Cardiac septum (tissue), 1 donor: ENCODE data around the gene CLTC. TPM values are rescaled to one million over a fixed set of nuclear protein-coding genes. Genes with fewer than 3 reads are reported as not detected.
A peak's percentile ranks its signal among the peaks of the same experiment; 100 is the strongest.
"Not testable (repeated sequence)": the region's sequence is repeated elsewhere in the genome, so short reads cannot be mapped to it uniquely, and the experiment has no call there.

Experiments
- DNase-seq: peaks from one replicate; pipeline ENCODE4 v3.0.0-alpha.2; 2020; ENCODE audit warnings: low spot score
- intact Hi-C: fragments of 100-400 bp; cut with DNase I; formaldehyde crosslinking; loops from one replicate; pipeline ENCODE4 v1.14.0; 2022
- long read RNA-seq: library from polyadenylated mRNA; unstranded; transcript quantifications from one replicate; pipeline ENCODE4 v2.0.0, GENCODE V29; 2021
- total RNA-seq: library from RNA; stranded (reverse); fragmentation: NEBNext Ultra II Directional; extraction: Animal tissue kit (Norgen Biotek cat#: 25700); gene quantifications from one replicate; pipeline ENCODE4 v1.2.1, GENCODE V29; 2021
- donor health status: DM: no; HTN: no; CAD: no.

CLTC gene
- total RNA-seq, result 204 TPM
- long read RNA-seq, full-length matches to known transcripts, result 11 of 90 reads
- long read RNA-seq, partial matches to known transcripts, result 43 of 90 reads
- long read RNA-seq, other reads (novel, unspliced or antisense), result 36 of 90 reads

- intact Hi-C loops, result loop anchor here (2.0 to 10.0 kb wide), 2 partner anchors 55 to 87 kb away; partner anchors contain the start of genes DHX40, PTRH2 and VMP1
- peak; percentile 97 for DNase-seq
Observed at GRCh38 chr17:59619298-59620063, at the start of gene CLTC. CLTC (plus strand) TSS chr17:59619895; CDS start chr17:59620132, 237 bp downstream.

DNA sequence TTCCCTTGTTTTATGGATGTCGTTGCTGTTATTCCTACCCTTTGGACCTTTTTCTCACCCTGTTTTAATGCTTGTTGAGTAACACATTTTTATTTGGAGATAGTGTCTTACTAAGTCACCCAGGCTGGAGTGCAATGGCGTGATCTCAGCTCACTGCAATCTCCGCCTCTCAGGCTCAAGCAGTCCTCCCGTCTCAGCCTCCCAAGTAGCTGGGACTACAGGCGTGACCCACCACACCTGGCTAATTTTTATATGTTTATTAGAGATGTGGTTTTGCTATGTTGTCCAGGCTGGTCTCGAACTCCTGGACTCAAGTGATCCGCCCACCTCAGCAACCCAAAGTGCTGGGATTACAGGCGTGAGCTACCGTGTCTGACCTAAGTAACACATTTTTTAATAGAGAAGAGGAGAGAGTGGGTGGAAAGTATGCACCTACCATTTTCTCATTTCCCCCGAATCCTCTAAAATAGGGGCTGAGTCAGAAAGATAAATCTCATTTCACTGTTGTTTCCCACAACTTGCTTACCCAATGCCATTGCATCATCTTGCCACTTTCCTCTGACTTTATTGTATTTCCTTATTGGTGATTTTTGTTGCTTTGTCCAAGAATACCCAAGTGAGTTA is 47.3 kb upstream of the CLTC start:
- intact Hi-C loops, result no loop called here
- no peak for DNase-seq

- intact Hi-C loops, DNase-seq: not testable (repeated sequence)
Observed at GRCh38 chr17:59584168-59584567, 35.5 kb upstream of the CLTC start.

GRCh38 chr17:59600169-59600568 is 19.5 kb upstream of the CLTC start:
- intact Hi-C loops, result no loop called here
- DNase-seq, result no peak

- DNase-seq, result no peak
- intact Hi-C loops, result no loop called here
Observed at GRCh38 chr17:59601130-59601529, 18.6 kb upstream of the CLTC start.

DNA sequence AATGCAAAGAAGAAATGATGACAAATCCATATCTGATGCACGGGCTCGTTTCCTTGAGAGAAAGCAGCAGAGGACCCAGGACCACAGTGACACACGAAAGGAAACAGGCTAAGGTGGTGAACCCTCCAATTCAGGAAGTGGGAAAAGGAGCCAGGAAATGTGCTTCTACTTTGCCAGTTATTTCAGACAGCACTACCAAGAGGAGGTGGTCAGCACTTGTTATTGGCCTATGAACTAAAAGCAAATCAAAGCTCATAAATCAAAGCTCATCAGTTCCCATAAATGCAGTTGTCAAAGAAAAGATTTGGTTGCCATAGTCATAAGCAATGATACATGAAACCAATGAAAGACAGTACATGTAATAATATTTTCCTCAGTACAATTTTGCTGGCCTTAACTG is 12.6 kb upstream of the CLTC start:
- DNase-seq, result no peak
- intact Hi-C loops, result no loop called here

DNA sequence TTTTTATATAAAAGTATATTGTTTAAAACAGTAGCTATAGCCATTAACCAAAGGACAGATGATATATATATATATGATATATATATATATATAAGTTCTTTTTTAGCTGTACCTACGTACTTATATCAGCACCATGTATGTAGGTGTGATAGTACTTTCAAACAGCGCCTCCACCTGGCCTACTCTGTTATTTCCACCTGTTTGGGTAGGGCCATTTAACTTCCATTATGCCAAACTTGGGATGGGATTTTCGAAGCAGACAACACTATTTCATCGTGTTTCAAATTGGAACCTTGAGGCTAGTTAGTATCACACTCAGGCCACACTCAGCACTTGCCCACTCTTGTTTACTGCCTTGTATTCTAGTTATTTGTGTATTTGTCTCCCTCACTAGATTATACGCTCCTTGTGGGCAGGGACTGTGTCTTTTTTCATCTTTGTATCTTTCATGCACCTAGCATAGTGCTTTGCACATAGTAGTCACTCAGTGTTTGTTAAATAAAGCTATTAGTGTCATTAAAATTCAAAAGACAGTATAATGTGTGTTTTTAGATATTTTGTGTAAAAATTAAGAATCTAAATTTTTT is 11.8 kb upstream of the CLTC start:
- DNase-seq, result no peak
- intact Hi-C loops, result no loop called here

GRCh38 chr17:59611503-59611902 is 8.2 kb upstream of the CLTC start:
- DNase-seq, result no peak
- intact Hi-C loops, result loop anchor here (10.0 kb wide), 1 partner anchor 47 kb away; the partner anchor contains the start of gene DHX40

- intact Hi-C loops, result loop anchor here (10.0 kb wide), 1 partner anchor 52 kb away; the partner anchor contains the start of gene DHX40
Observed at GRCh38 chr17:59616253-59616920, 3.3 kb upstream of the CLTC start.

GRCh38 chr17:59617156-59617732 is 2.5 kb upstream of the CLTC start:
- intact Hi-C loops, result loop anchor here (10.0 kb wide), 1 partner anchor 52 kb away; the partner anchor contains the start of gene DHX40
- no peak for DNase-seq

More at GRCh38 chr17:59616253-59616920, 3.3 kb upstream of the CLTC start:
- no peak for DNase-seq

DNA sequence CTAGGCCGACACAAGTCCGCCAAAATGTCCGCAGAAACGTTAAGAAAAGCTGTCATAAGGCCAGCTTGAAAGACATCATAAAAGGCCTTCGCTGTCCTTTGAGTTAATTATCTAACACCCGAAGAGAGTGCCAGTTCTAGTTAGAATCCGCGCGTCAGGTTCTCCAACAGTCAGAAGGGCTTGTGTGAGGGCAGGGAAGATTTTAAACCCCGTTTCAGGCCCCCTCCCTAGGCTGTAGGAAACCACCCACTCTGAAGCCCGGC is 729 bp upstream of the CLTC start:
- no peak for DNase-seq
- intact Hi-C loops, result loop anchor here (2.0 to 10.0 kb wide), 2 partner anchors 54 to 88 kb away; partner anchors contain the start of genes DHX40, PTRH2 and VMP1

DNA sequence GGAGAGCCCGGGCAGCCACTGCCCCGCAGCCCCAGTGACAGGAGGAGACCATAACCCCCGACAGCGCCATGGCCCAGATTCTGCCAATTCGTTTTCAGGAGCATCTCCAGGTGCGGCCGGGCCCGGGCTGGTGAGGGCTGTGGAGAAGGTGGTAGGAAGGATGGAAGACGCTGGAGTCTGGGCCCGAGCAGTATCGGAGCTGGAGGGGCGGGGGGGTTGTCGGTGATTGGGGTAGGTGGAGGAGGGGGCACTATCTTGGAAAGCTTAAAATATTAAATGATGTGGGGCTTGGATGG is 317 bp downstream of the CLTC start:
- intact Hi-C loops, result no loop called here
- no peak for DNase-seq

GRCh38 chr17:59620518-59621259 is 994 bp downstream of the CLTC start:
- DNase-seq, result no peak
- intact Hi-C loops, result no loop called here

DNA sequence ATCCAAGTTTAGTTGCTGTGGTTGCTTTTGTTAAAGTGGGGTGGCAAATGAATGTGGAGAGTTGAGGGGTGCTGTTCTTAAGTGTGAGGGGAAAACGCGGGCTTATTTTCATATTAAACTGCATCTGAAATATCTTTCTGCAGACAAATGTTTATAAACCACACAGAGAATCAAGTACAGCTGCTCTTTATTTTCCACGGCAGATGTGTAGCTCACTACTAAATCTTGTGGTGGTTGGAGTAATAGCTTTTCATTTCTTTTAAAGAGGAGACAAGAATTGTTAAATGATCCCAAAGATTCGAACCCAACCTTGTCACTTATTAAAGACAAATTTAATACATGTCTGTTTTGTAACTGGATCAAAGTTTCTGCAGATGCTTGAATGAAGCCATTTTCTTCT is 2.1 kb downstream of the CLTC start:
- intact Hi-C loops, result no loop called here
- no peak for DNase-seq

DNA sequence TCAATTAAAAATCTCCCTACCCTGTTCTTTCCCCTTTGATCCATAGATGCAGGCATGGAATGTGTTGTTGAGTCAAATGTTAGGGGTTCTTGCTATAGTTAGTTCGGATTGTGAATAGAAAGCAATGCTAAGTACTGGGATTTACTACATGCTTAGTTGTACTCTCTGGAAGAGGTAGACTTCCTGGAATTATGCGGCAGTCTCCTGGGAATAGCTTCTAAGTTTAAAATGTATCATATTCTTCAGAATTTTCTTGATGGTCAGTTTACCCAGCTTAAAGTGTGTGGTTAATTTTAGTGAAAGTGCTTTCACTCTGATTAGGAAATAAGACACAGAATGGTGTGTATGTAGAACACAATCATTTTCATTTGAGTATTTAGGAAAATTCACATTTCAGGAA is 3.5 kb downstream of the CLTC start:
- intact Hi-C loops, result no loop called here
- no peak for DNase-seq

DNA sequence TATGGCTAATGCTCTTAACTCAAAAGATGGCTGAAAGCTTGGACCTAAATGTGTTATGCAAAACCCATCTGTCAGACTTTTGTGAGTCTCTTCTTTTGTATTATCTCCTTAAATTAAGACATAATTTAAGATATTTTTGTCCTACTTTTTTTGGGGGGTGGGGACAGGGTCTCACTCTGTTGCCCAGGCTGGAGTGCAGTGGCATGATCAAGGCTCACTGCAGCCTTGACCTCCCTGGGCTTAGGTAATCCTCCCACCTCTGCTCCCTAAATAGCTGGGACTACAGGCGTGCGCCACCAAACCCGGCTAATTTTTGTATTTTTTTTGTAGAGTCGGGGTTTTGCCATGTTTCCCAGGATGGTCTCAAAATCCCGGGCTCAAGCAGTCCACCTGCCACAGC is 7.1 kb downstream of the CLTC start:
- intact Hi-C loops, result no loop called here
- no peak for DNase-seq

DNA sequence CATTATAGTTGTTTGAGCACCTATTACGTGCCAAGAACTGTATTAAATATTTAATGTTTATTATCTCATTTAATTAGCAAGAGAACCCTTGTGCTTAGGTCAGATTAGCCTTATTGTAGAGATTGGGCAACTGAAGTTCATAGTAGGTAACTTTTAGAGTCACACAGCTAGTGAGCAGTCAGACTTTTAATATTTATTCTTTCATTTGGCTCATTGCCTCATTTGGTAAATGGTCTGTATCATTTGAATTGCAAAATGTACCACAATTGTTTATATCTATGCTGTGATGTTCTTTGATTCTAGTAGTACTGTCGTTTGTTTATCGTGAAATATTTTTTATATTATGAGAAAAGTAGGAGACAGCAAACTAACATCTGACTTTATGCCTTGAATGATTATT is 7.6 kb downstream of the CLTC start:
- no peak for DNase-seq

GRCh38 chr17:59627770-59628171 is 8.1 kb downstream of the CLTC start:
- intact Hi-C loops, result no loop called here
- DNase-seq, result no peak

More for the DNA sequence above, 7.6 kb downstream of the CLTC start:
- intact Hi-C loops, result no loop called here

GRCh38 chr17:59629174-59629573 is 9.5 kb downstream of the CLTC start:
- intact Hi-C loops, result no loop called here
- DNase-seq, result no peak
